GM12874 (cell line): ENCODE data around the gene GPC5.

Experiments used
- TF ChIP-seq, protein P1 (sequence below): IDR thresholded peaks from 2 replicates; pipeline ENCODE4 v1.5.1; 2011; ENCODE audit warnings: low read depth, mild to moderate bottlenecking, control low read depth, low read length, moderate library complexity; ENCODE audit not compliant: insufficient read depth

Gene GPC5

DNA sequence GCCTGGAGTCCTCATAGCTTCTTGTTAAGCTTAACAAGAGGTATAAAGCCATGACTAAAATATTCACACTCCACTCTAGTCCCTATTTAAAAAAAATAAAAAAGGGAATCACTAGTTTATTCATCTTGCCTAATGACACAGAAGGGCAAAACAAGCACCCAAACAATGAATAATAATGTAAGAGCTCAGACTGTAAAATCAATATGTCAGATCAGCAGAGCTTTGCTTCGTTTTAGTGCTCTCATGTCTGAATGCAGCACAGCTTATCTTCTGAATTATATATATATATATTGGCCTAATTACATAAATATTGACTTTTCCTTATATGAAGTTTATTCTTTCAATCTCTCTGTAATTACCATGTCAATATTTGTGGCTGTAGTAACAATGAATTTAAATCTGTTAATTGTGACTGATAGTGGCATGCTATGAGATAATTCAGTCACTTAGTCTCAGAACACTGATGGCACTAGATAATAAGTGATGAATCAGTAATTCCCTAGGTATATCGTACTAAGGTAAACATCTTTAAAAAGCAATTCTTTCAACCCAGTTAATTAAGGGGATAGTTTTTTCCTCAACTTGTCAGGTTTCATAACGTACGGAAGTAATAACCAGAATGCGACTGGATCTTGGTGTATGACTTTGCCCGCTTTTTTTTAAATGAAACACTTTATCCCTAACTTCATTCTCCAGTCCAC is 1466.3 kb downstream of the GPC5 start:
- TF ChIP-seq, protein P1, sequence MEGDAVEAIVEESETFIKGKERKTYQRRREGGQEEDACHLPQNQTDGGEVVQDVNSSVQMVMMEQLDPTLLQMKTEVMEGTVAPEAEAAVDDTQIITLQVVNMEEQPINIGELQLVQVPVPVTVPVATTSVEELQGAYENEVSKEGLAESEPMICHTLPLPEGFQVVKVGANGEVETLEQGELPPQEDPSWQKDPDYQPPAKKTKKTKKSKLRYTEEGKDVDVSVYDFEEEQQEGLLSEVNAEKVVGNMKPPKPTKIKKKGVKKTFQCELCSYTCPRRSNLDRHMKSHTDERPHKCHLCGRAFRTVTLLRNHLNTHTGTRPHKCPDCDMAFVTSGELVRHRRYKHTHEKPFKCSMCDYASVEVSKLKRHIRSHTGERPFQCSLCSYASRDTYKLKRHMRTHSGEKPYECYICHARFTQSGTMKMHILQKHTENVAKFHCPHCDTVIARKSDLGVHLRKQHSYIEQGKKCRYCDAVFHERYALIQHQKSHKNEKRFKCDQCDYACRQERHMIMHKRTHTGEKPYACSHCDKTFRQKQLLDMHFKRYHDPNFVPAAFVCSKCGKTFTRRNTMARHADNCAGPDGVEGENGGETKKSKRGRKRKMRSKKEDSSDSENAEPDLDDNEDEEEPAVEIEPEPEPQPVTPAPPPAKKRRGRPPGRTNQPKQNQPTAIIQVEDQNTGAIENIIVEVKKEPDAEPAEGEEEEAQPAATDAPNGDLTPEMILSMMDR, result no peak

DNA sequence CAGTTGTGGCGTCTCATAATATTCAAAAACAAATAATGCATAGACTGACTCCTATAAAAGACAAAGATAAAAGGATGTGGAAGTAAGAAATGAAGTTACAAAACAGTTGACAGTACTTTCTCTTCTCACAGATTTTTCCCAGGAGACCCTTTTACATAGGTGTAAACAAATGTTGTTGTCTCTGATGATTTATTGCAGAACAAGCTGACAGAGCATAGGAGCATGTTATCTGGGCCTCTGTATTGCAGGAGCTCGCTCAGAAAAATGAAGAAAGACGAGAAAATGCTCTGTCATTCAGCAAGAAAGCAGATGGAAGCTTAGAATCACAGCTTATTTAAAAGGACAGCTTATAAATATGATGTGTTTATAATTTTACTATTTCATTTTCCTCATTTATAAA is 1474.6 kb downstream of the GPC5 start:
- TF ChIP-seq, protein P1, result no peak

DNA sequence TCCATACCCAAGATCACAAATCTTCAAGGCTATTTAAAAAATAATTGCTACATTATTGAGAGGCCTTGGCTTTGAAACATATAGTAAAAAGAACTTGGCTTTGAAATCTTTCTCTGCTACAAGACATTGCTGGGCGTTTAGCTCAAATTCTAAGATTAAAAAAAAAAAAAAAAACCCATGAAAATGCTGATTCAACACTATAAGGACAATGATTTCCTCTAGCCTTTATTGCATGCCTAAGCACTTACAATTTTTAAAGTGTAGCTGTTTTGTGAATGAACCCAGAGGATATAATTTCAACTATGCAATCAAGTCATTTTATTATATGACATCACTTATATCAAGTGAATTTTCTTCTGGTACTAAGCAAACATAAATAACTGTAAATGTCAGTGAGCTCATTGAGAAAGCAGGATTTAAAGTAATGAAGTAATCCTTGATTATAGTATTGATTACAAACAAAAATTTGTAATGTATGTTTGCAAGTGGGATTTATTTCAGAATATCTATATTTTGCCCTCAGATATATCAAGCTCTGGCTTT is 1488.2 kb downstream of the GPC5 start:
- TF ChIP-seq, protein P1, result no peak

DNA sequence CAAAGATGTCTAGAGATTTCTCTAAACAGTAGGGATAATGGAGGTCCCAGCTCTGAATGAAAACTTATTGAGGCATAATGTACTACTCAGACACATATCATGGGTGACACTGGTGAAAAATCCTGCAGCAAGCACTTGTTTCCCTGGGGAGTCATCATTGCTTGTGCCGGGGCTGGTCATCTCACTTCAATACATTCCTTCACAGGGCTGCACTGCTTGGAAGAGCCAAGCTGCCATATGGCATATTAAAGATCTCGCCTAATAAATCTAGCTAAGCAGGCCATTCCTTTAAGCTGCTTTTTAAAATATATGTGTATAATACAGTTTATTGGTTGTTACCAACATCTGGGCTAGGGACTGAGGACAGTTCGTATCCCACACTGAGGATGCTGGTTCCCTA is 1496.0 kb downstream of the GPC5 start:
- TF ChIP-seq, protein P1, result no peak

DNA sequence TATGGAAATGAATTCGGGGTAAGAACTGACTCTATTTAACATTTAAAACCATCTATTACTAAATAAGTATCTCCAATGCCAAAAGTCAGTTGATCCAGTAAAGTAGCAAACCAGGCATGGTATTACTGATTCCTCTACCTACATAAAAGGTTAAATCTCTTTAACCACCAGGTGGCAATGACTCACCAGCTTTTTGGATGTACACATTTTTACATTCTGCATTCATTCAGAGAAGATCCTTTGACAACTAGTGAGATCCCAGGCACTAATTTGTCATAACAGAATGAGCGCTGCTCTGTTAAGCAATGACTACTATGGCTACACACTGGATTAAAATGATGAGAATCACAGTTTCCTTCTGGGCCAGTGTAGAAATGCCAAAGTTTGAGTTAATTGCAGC is 1498.4 kb downstream of the GPC5 start:
- TF ChIP-seq, protein P1, result no peak

DNA sequence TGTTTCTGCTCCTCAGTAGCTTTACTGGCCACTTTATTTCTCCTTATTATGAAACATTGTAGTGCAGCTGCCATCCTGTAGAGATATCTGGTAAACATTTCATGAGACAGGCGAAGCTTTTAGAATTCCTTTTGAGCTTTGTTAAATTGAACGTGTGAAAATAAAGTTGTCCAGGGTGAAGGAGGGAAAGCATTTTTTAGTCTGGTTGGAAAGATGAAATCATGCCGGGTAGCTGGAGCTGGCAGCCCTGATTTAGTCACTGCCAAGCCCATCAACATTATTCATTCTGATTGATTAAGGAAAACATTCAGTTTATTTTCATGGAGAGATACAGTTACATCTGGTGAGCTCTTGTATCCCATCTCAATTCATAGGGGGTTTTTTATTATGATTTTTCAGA is 1502.0 kb downstream of the GPC5 start:
- TF ChIP-seq, protein P1, result no peak

DNA sequence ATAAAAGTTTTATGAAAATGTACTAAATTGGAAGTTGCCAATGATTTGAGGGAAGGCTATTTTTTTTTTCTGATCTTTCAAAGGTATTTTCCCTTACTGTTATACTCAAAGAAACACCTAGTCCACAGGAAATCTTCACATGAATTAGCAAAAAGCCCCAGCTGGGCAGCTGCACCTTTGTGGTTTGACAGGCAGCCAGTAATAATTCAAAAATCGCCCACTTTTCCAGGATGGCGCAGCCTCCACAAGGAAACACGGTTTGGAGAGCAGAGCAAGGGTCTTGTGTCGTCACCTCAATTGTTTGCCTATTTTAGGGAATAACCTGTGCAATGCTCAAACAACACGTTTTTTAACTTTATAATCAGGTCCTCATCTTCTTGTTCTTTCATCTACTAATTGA is 1503.3 kb downstream of the GPC5 start:
- TF ChIP-seq, protein P1, result no peak
